SK-N-SH (cell line): ENCODE results near the gene GNA14. TPM values are rescaled to one million over a fixed set of nuclear protein-coding genes. Genes with fewer than 3 reads are reported as not detected.
"Not testable (repeated sequence)": the region's sequence is repeated elsewhere in the genome, so short reads cannot be mapped to it uniquely, and the experiment has no call there.

Experiments used
- CTCF ChIA-PET: fragments of 300-600, 350-600 bp; formaldehyde crosslinking; extraction: SDS; loops from one replicate; lab custom pipeline; 2021; lab: Yijun Ruan, JAX
- POLR2A ChIA-PET: fragments of 350-600 bp; sonication (Branson Sonifier 250); formaldehyde crosslinking; extraction: SDS; loops from one replicate; lab custom pipeline; 2020; ENCODE audit warnings: antibody characterized with exemption, inconsistent platforms; lab: Yijun Ruan, JAX
- DNase-seq: peaks from one replicate; pipeline ENCODE4 v3.0.0; 2012
- H2AFZ ChIP-seq: fragments of 200-600 bp; sonication (generic); 2 replicates; pipeline ENCODE4 v1.8.1; 2016; ENCODE audit warnings: antibody characterized with exemption, mild to moderate bottlenecking, low read depth
- H3F3A ChIP-seq: fragments of 200-600 bp; sonication (generic); replicated peaks from 2 replicates; pipeline ENCODE3; 2016; ENCODE audit warnings: antibody characterized with exemption, mild to moderate bottlenecking; ENCODE audit not compliant: insufficient read depth
- H3K27ac ChIP-seq, 2 experiments: fragments of 200-500 bp in 1 of 2; fragments of 200-600 bp in 1 of 2; sonication (Bioruptor generic) in 1 of 2; sonication (generic), shearing (Covaris generic) in 1 of 2; 2 replicates each; pipeline versions ENCODE4 v1.5.1 to v1.6.1; 2014 to 2016; ENCODE audit warnings: low read depth in 2 of 2, inconsistent platforms in 1 of 2, low read length in 1 of 2, mild to moderate bottlenecking in 1 of 2, mixed read lengths in 1 of 2
- H3K27me3 ChIP-seq: fragments of 200-600 bp; sonication (generic), shearing (Covaris generic); 2 replicates; pipeline ENCODE4 v1.6.1; 2016; ENCODE audit warnings: mixed run types; ENCODE audit not compliant: insufficient read depth
- H3K36me3 ChIP-seq, 2 experiments: fragments of 200-500 bp in 1 of 2; fragments of 200-600 bp in 1 of 2; sonication (Bioruptor generic) in 1 of 2; sonication (generic) in 1 of 2; replicated peaks in 1 of 2; 2 replicates each; pipeline versions ENCODE3 to v1.5.1; 2014 to 2016; ENCODE audit warnings: low read length in 1 of 2, mild to moderate bottlenecking in 1 of 2; ENCODE audit not compliant: insufficient read depth in 2 of 2, control insufficient read depth in 1 of 2
- H3K4me1 ChIP-seq, 2 experiments: fragments of 200-500 bp in 1 of 2; fragments of 200-600 bp in 1 of 2; sonication (Bioruptor generic) in 1 of 2; sonication (generic), shearing (Covaris generic) in 1 of 2; 2 replicates each; pipeline versions ENCODE4 v1.5.1 to v1.6.1; 2014 to 2016; ENCODE audit warnings: low read depth in 1 of 2, low read length in 1 of 2, mixed run types in 1 of 2; ENCODE audit not compliant: insufficient read depth in 2 of 2, control insufficient read depth in 1 of 2
- H3K4me2 ChIP-seq: fragments of 200-600 bp; sonication (generic), shearing (Covaris generic); 2 replicates; pipeline ENCODE4 v1.6.1; 2017; ENCODE audit warnings: mixed run types
- H3K4me3 ChIP-seq, 2 experiments: fragments of 200-500 bp in 1 of 2; fragments of 200-600 bp in 1 of 2; sonication (Bioruptor generic) in 1 of 2; sonication (generic), shearing (Covaris generic) in 1 of 2; 2 replicates each; pipeline versions ENCODE4 v1.5.1 to v1.8.1; 2014 to 2016; ENCODE audit warnings: low read depth in 2 of 2, inconsistent platforms in 1 of 2, low read length in 1 of 2, mild to moderate bottlenecking in 1 of 2, mixed read lengths in 1 of 2, moderate library complexity in 1 of 2
- H3K79me2 ChIP-seq: fragments of 200-600 bp; sonication (generic); 2 replicates; pipeline ENCODE4 v1.8.1; 2017; ENCODE audit warnings: mild to moderate bottlenecking; ENCODE audit not compliant: insufficient read depth
- H3K9ac ChIP-seq: fragments of 200-600 bp; sonication (generic); 2 replicates; pipeline ENCODE4 v1.6.1; 2017; ENCODE audit warnings: mixed run types
- H3K9me2 ChIP-seq: fragments of 200-600 bp; sonication (generic); 2 replicates; pipeline ENCODE4 v1.6.1; 2017; ENCODE audit warnings: mixed run types
- H3K9me3 ChIP-seq: fragments of 200-600 bp; sonication (generic); 2 replicates; pipeline ENCODE4 v1.6.1; 2017; ENCODE audit warnings: mixed run types, mild to moderate bottlenecking, moderate library complexity
- H4K20me1 ChIP-seq: fragments of 200-600 bp; sonication (generic); 2 replicates; pipeline ENCODE4 v1.6.1; 2017; ENCODE audit warnings: mild to moderate bottlenecking, mixed run types; ENCODE audit not compliant: insufficient read depth
- CHD2 ChIP-seq: fragments of 150-350 bp; IDR thresholded peaks from 2 replicates; pipeline ENCODE4 v1.6.1; 2018; ENCODE audit warnings: low read length; ENCODE audit not compliant: partially characterized antibody
- ELF1 ChIP-seq: IDR thresholded peaks from 2 replicates; pipeline ENCODE4 v1.4.0; 2012
- FOXM1 ChIP-seq: IDR thresholded peaks from 2 replicates; pipeline ENCODE4 v1.4.0; 2012; ENCODE audit warnings: low read depth, mild to moderate bottlenecking
- GABPA ChIP-seq: IDR thresholded peaks from 2 replicates; pipeline ENCODE4 v1.4.0; 2012; ENCODE audit warnings: low read depth, mild to moderate bottlenecking
- JUND ChIP-seq: IDR thresholded peaks from 2 replicates; pipeline ENCODE4 v1.4.0; 2012
- MEF2A ChIP-seq: IDR thresholded peaks from 2 replicates; pipeline ENCODE4 v1.4.0; 2012; ENCODE audit warnings: low read depth, borderline replicate concordance
- NFIC ChIP-seq: IDR thresholded peaks from 2 replicates; pipeline ENCODE4 v1.4.0; 2012; ENCODE audit warnings: borderline replicate concordance
- NRF1 ChIP-seq: IDR thresholded peaks from 2 replicates; pipeline ENCODE4 v1.6.1; 2012; ENCODE audit warnings: low read depth, mild to moderate bottlenecking, low read length
- POLR2AphosphoS5 ChIP-seq: IDR thresholded peaks from 2 replicates; pipeline ENCODE4 v1.6.1; 2012; ENCODE audit warnings: low read depth, low read length
- RAD21 ChIP-seq: IDR thresholded peaks from 2 replicates; pipeline ENCODE4 v1.6.1; 2012; ENCODE audit warnings: mild to moderate bottlenecking, low read length
- SIN3A ChIP-seq: IDR thresholded peaks from 2 replicates; pipeline ENCODE4 v1.6.1; 2012; ENCODE audit warnings: low read depth, mild to moderate bottlenecking, low read length, moderate library complexity, borderline replicate concordance
- SMC3 ChIP-seq: IDR thresholded peaks from 2 replicates; pipeline ENCODE4 v1.6.1; 2012; ENCODE audit warnings: low read depth, low read length, improper control_type of control experiment
- TEAD4 ChIP-seq: IDR thresholded peaks from 2 replicates; pipeline ENCODE4 v1.4.0; 2012; ENCODE audit warnings: mild to moderate bottlenecking, borderline replicate concordance; ENCODE audit not compliant: insufficient read depth
- USF1 ChIP-seq: IDR thresholded peaks from 2 replicates; pipeline ENCODE4 v1.4.0; 2012; ENCODE audit warnings: low read depth, borderline replicate concordance
- ZBTB33 ChIP-seq: IDR thresholded peaks from 2 replicates; pipeline ENCODE4 v1.4.0; 2012; ENCODE audit warnings: low read depth, borderline replicate concordance
- WGBS: methylation state at CpG from one replicate; pipeline ENCODE4 v1.1.6; 2017; ENCODE audit warnings: low lambda C conversion rate; 5-methylcytosine and 5-hydroxymethylcytosine counted together
- polyA plus RNA-seq, 3 experiments: library from polyadenylated mRNA; depleted of rRNA; stranded (reverse); fragments of >200 nt; gene quantifications; 2 replicates each; pipeline ENCODE4 v1.2.3, GENCODE V29; 2012
- TF ChIP-seq, protein P1 (sequence below): IDR thresholded peaks from 2 replicates; pipeline ENCODE4 v1.4.0; 2012; ENCODE audit warnings: low read depth
- TF ChIP-seq, protein P2 (sequence below): fragments of 150-350 bp; IDR thresholded peaks from 2 replicates; pipeline ENCODE4 v1.6.1; 2017; ENCODE audit warnings: antibody characterized with exemption, low read length, low read depth, borderline replicate concordance
- TF ChIP-seq, protein P3 (sequence below): IDR thresholded peaks from 2 replicates; pipeline ENCODE4; 2012

GNA14 gene
- polyA plus RNA-seq, 1 of the 3 experiments (the other 2 are of a cell fraction), result 0.15 TPM

DNA sequence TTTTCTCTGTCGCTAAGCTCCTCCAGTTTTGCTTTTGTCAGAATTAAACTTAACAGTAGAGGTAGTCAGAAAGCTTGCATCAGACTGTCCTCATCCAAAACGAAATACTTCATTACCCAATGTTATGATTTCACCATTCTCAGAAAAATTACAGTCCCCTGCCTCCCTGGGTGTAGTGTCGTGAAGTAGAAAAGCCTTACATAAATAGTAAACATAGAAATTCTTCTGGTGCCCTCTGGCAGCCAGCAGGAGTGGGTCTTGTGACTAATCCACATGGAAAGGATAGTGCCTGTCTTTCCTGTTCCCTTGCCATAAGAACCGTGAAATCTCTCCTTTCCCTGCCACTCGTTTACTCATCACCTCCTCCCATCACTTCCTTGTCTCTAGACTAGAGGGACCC, 230.6 kb downstream of the GNA14 start:
- peaks cover 0 to 4% of the 10 kb centered on the region in 2 experiments; a peak in 1 of 4 replicates for H3K4me1 ChIP-seq
- H3K27ac ChIP-seq, result no peak overlapping the region
- H2AFZ ChIP-seq, result no peak overlapping the region
- H3K79me2 ChIP-seq, result no peaks in the 10 kb centered on the region
- 72% methylated on average over 5 of the region's 5 CpGs for WGBS
- no peak for DNase-seq
- no peaks in the 10 kb centered on the region for H3K9me2 ChIP-seq
- no peak overlapping the region for H3K4me3 ChIP-seq
- peaks cover 5% of the 10 kb centered on the region for H3F3A ChIP-seq
- peaks cover 5% of the 10 kb centered on the region in 2 experiments for H3K36me3 ChIP-seq
- ChIA-PET CTCF (interaction anchor here (1.1 to 2.2 kb wide), 2 partner anchors 16 to 250 kb away, joined by 3 to 10 read pairs; no protein-coding TSS in a partner anchor), POLR2A (no interaction called here)
- no peaks in the 10 kb centered on the region for H4K20me1 ChIP-seq
- H3K4me2 ChIP-seq, result no peak overlapping the region
- no peak overlapping the region for H3K9ac ChIP-seq
- no peaks in the 10 kb centered on the region for H3K9me3 ChIP-seq
- no peak for TF ChIP-seq CHD2
- no peak for TF ChIP-seq SIN3A
- TF ChIP-seq POLR2AphosphoS5, result no peak
- TF ChIP-seq MEF2A, result no peak
- TF ChIP-seq JUND, result no peak
- no peak for TF ChIP-seq FOXM1
- TF ChIP-seq, protein P1, sequence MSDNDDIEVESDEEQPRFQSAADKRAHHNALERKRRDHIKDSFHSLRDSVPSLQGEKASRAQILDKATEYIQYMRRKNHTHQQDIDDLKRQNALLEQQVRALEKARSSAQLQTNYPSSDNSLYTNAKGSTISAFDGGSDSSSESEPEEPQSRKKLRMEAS, result no peak
- no peak for TF ChIP-seq NRF1
- TF ChIP-seq TEAD4, result no peak
- TF ChIP-seq SMC3, result no peak
- TF ChIP-seq, protein P2, sequence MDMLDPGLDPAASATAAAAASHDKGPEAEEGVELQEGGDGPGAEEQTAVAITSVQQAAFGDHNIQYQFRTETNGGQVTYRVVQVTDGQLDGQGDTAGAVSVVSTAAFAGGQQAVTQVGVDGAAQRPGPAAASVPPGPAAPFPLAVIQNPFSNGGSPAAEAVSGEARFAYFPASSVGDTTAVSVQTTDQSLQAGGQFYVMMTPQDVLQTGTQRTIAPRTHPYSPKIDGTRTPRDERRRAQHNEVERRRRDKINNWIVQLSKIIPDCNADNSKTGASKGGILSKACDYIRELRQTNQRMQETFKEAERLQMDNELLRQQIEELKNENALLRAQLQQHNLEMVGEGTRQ, result no peak
- no peak for TF ChIP-seq ELF1
- no peak for TF ChIP-seq ZBTB33
- TF ChIP-seq USF1, result no peak
- TF ChIP-seq, protein P3, sequence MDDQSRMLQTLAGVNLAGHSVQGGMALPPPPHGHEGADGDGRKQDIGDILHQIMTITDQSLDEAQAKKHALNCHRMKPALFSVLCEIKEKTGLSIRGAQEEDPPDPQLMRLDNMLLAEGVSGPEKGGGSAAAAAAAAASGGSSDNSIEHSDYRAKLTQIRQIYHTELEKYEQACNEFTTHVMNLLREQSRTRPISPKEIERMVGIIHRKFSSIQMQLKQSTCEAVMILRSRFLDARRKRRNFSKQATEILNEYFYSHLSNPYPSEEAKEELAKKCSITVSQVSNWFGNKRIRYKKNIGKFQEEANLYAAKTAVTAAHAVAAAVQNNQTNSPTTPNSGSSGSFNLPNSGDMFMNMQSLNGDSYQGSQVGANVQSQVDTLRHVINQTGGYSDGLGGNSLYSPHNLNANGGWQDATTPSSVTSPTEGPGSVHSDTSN, result no peak
- no peak for TF ChIP-seq NFIC
- no peak for TF ChIP-seq RAD21
- TF ChIP-seq GABPA, result no peak
- H3K27me3 ChIP-seq, result no peaks in the 10 kb centered on the region

- POLR2A ChIA-PET, H3K4me2 ChIP-seq, H3K27me3 ChIP-seq, H3K4me3 ChIP-seq, H3K9me3 ChIP-seq, H3K9ac ChIP-seq, H3F3A ChIP-seq, H2AFZ ChIP-seq, H3K79me2 ChIP-seq, H3K4me1 ChIP-seq, H4K20me1 ChIP-seq, DNase-seq, H3K27ac ChIP-seq, H3K9me2 ChIP-seq: not testable (repeated sequence)
- 64% methylated on average over 6 of the region's 9 CpGs for WGBS
- CTCF ChIA-PET, result interaction anchor here (0.6 kb wide), 1 partner anchor 283 kb away, joined by 3 read pairs; no protein-coding TSS in a partner anchor
- H3K36me3 ChIP-seq, result peaks cover 17 to 29% of the 10 kb centered on the region in 2 experiments
These were observed 239.6 kb downstream of the GNA14 start for GRCh38 chr9:77408521-77408920.
